HAP-1 (cell line): ENCODE data around the gene FOXP1.

Experiments
- DNase-seq, 2 experiments: peaks; one replicate each; pipeline ENCODE4 v3.0.0-alpha.2; 2016 to 2020; ENCODE audit warnings: low spot score in 2 of 2
- H3K27me3 ChIP-seq: fragments of 250-450 bp; sonication (Bioruptor Pico); 2 replicates; pipeline ENCODE4 v1.5.1; 2020; ENCODE audit warnings: low read depth, mild to moderate bottlenecking, moderate library complexity
- H3K36me3 ChIP-seq: fragments of 250-450 bp; sonication (Bioruptor Pico); replicated peaks from 2 replicates; pipeline ENCODE4 v1.5.1; 2020; ENCODE audit warnings: mild to moderate bottlenecking
- H3K4me1 ChIP-seq: fragments of 250-450 bp; sonication (Bioruptor Pico); 2 replicates; pipeline ENCODE4 v1.5.1; 2020; ENCODE audit warnings: mild to moderate bottlenecking
- H3K4me3 ChIP-seq: fragments of 250-450 bp; sonication (Bioruptor Pico); 2 replicates; pipeline ENCODE4 v1.5.1; 2020; ENCODE audit warnings: mild to moderate bottlenecking, moderate library complexity
- H3K9me3 ChIP-seq: fragments of 250-450 bp; sonication (Bioruptor Pico); 2 replicates; pipeline ENCODE4 v1.5.1; 2020; ENCODE audit warnings: mild to moderate bottlenecking, moderate library complexity
- in situ Hi-C: fragments of 300-500 bp; cut with MboI; formaldehyde crosslinking; loops from 3 replicates; pipeline ENCODE4 v1.14.3; 2020; ENCODE audit warnings: low sequenced_read_pairs, inconsistent platforms, mixed read lengths

FOXP1 gene

GRCh38 chr3:71294919-71295318 lies 288.6 kb downstream of the FOXP1 start:
- Histone ChIP-seq H3K4me3 (no peak overlapping the region), H3K4me1 (peaks cover 7% of the 10 kb centered on the region), H3K9me3 (no peaks in the 10 kb centered on the region), H3K27me3 (no peaks in the 10 kb centered on the region), H3K36me3 (no peaks in the 10 kb centered on the region; the same call in 1 of the 2 replicates)
- in situ Hi-C loops, result no loop called here
- no peak for DNase-seq

GRCh38 chr3:71290301-71290700 lies 293.2 kb downstream of the FOXP1 start:
- Histone ChIP-seq H3K4me1 (no peaks in the 10 kb centered on the region; the same call in 1 of the 2 replicates), H3K27me3 (no peaks in the 10 kb centered on the region), H3K4me3 (no peak overlapping the region), H3K9me3 (no peaks in the 10 kb centered on the region), H3K36me3 (no peaks in the 10 kb centered on the region; the same call in 1 of the 2 replicates)
- DNase-seq, result no peak
- in situ Hi-C loops, result no loop called here

GRCh38 chr3:71288269-71288930 lies 295.1 kb downstream of the FOXP1 start:
- no peak overlapping the region for H3K4me3 ChIP-seq
- H3K4me1 ChIP-seq, result no peaks in the 10 kb centered on the region
- in situ Hi-C loops, result no loop called here
- no peaks in the 10 kb centered on the region for H3K27me3 ChIP-seq
- H3K9me3 ChIP-seq, result no peaks in the 10 kb centered on the region
- no peak for DNase-seq
- no peaks in the 10 kb centered on the region; the same call in 1 of the 2 replicates for H3K36me3 ChIP-seq

- in situ Hi-C loops, result no loop called here
- no peaks in the 10 kb centered on the region for H3K27me3 ChIP-seq
- H3K9me3 ChIP-seq, result no peaks in the 10 kb centered on the region
- no peak for DNase-seq
- no peaks in the 10 kb centered on the region for H3K36me3 ChIP-seq
- H3K4me1 ChIP-seq, result no peaks in the 10 kb centered on the region
- H3K4me3 ChIP-seq, result no peak overlapping the region
Measured at GRCh38 chr3:71285086-71285485, 298.4 kb downstream of the FOXP1 start.

- H3K4me3 ChIP-seq, result no peak overlapping the region
- H3K4me1 ChIP-seq, result no peaks in the 10 kb centered on the region
- no peaks in the 10 kb centered on the region for H3K36me3 ChIP-seq
- H3K27me3 ChIP-seq, result no peaks in the 10 kb centered on the region
- DNase-seq, result no peak
- no peaks in the 10 kb centered on the region for H3K9me3 ChIP-seq
- in situ Hi-C loops, result no loop called here
Measured at GRCh38 chr3:71282976-71283375, 300.6 kb downstream of the FOXP1 start.

GRCh38 chr3:71281280-71281679 lies 302.2 kb downstream of the FOXP1 start:
- Histone ChIP-seq H3K36me3 (no peaks in the 10 kb centered on the region), H3K4me3 (no peak overlapping the region), H3K4me1 (no peaks in the 10 kb centered on the region), H3K27me3 (no peaks in the 10 kb centered on the region), H3K9me3 (no peaks in the 10 kb centered on the region)
- in situ Hi-C loops, result no loop called here
- DNase-seq, result no peak

- no peaks in the 10 kb centered on the region for H3K36me3 ChIP-seq
- no peak overlapping the region for H3K4me3 ChIP-seq
- no peaks in the 10 kb centered on the region for H3K9me3 ChIP-seq
- no peaks in the 10 kb centered on the region for H3K4me1 ChIP-seq
- H3K27me3 ChIP-seq, result no peaks in the 10 kb centered on the region
- DNase-seq, result no peak
- in situ Hi-C loops, result no loop called here
Measured at GRCh38 chr3:71277341-71277740, 306.2 kb downstream of the FOXP1 start.

GRCh38 chr3:71276531-71276930 lies 307.0 kb downstream of the FOXP1 start:
- no peaks in the 10 kb centered on the region for H3K36me3 ChIP-seq
- in situ Hi-C loops, result no loop called here
- DNase-seq, result no peak
- H3K4me1 ChIP-seq, result peaks cover 4% of the 10 kb centered on the region; the same call in 1 of the 2 replicates
- no peak overlapping the region for H3K4me3 ChIP-seq
- H3K9me3 ChIP-seq, result no peaks in the 10 kb centered on the region
- no peaks in the 10 kb centered on the region for H3K27me3 ChIP-seq

GRCh38 chr3:71273453-71273852 lies 310.1 kb downstream of the FOXP1 start:
- Histone ChIP-seq H3K36me3 (no peaks in the 10 kb centered on the region), H3K9me3 (no peaks in the 10 kb centered on the region), H3K4me1 (peaks cover 7% of the 10 kb centered on the region; the same call in 1 of the 2 replicates), H3K27me3 (no peaks in the 10 kb centered on the region), H3K4me3 (no peak overlapping the region)
- in situ Hi-C loops, result no loop called here
- DNase-seq, result no peak

GRCh38 chr3:71271596-71271995 lies 311.9 kb downstream of the FOXP1 start:
- no peak for DNase-seq
- in situ Hi-C loops, result no loop called here

GRCh38 chr3:71269906-71270305 lies 313.6 kb downstream of the FOXP1 start:
- H3K9me3 ChIP-seq, result no peaks in the 10 kb centered on the region
- H3K4me1 ChIP-seq, result peaks cover 7% of the 10 kb centered on the region; the same call in 1 of the 2 replicates
- no peak overlapping the region for H3K4me3 ChIP-seq
- DNase-seq, result no peak
- H3K27me3 ChIP-seq, result no peaks in the 10 kb centered on the region
- in situ Hi-C loops, result no loop called here
- no peaks in the 10 kb centered on the region for H3K36me3 ChIP-seq

More at GRCh38 chr3:71271596-71271995, 311.9 kb downstream of the FOXP1 start:
- peaks cover 7% of the 10 kb centered on the region; the same call in 1 of the 2 replicates for H3K4me1 ChIP-seq
- no peaks in the 10 kb centered on the region for H3K9me3 ChIP-seq
- H3K27me3 ChIP-seq, result no peaks in the 10 kb centered on the region
- H3K4me3 ChIP-seq, result no peak overlapping the region
- H3K36me3 ChIP-seq, result no peaks in the 10 kb centered on the region

- Histone ChIP-seq H3K9me3 (no peaks in the 10 kb centered on the region), H3K4me1 (peaks cover 7% of the 10 kb centered on the region; the same call in 1 of the 2 replicates), H3K4me3 (no peak overlapping the region), H3K27me3 (no peaks in the 10 kb centered on the region), H3K36me3 (no peaks in the 10 kb centered on the region)
- DNase-seq, result no peak
- in situ Hi-C loops, result no loop called here
Measured at GRCh38 chr3:71268462-71268999, 315.0 kb downstream of the FOXP1 start.

- Histone ChIP-seq H3K4me1 (peaks cover 6% of the 10 kb centered on the region; the same call in 1 of the 2 replicates), H3K9me3 (no peaks in the 10 kb centered on the region), H3K4me3 (no peak overlapping the region), H3K36me3 (no peaks in the 10 kb centered on the region), H3K27me3 (no peaks in the 10 kb centered on the region)
- in situ Hi-C loops, result no loop called here
- DNase-seq, result no peak
Measured at GRCh38 chr3:71266875-71267274, 316.7 kb downstream of the FOXP1 start.

- H3K36me3 ChIP-seq, result no peaks in the 10 kb centered on the region
- in situ Hi-C loops, result no loop called here
- H3K4me1 ChIP-seq, result no peaks in the 10 kb centered on the region
- no peak overlapping the region for H3K4me3 ChIP-seq
- DNase-seq, result no peak
- no peaks in the 10 kb centered on the region for H3K9me3 ChIP-seq
- no peaks in the 10 kb centered on the region for H3K27me3 ChIP-seq
Measured at GRCh38 chr3:71265365-71265915, 318.1 kb downstream of the FOXP1 start.
